Retinal pigment epithelial cell (primary cell): ENCODE results near the gene SUCLA2.

Experiments
- DNase-seq: peaks from one replicate; pipeline ENCODE4 v3.0.0-alpha.2; 2010; ENCODE audit warnings: low read depth
- H3K4me3 ChIP-seq: 2 replicates; pipeline ENCODE4 v1.5.1; 2011; ENCODE audit warnings: mild to moderate bottlenecking, low read length, control low read depth, moderate library complexity
- CTCF ChIP-seq: conservative IDR thresholded peaks from 2 replicates; pipeline ENCODE4 v1.5.1; 2011; ENCODE audit warnings: low read depth, low read length, control low read depth, inconsistent platforms

SUCLA2 gene

GRCh38 chr13:47934371-47934770 is 66.7 kb downstream of the SUCLA2 start:
- DNase-seq, result peak; percentile 30
- no peak overlapping the region for H3K4me3 ChIP-seq
- TF ChIP-seq CTCF, result no peak

GRCh38 chr13:47932950-47933923 is 67.8 kb downstream of the SUCLA2 start:
- peak; percentile 40 for DNase-seq
- TF ChIP-seq CTCF, result no peak
- H3K4me3 ChIP-seq, result no peak overlapping the region

GRCh38 chr13:47930649-47931165 is 70.4 kb downstream of the SUCLA2 start:
- no peak for DNase-seq
- H3K4me3 ChIP-seq, result no peak overlapping the region
- TF ChIP-seq CTCF, result no peak

- no peak for TF ChIP-seq CTCF
- no peak overlapping the region for H3K4me3 ChIP-seq
- no peak for DNase-seq
Measured at GRCh38 chr13:47929156-47929555, 71.9 kb downstream of the SUCLA2 start.

GRCh38 chr13:47917022-47917574 is 84.0 kb downstream of the SUCLA2 start:
- no peak for DNase-seq
- no peak for TF ChIP-seq CTCF
- H3K4me3 ChIP-seq, result no peak overlapping the region

GRCh38 chr13:47908197-47908902 is 92.7 kb downstream of the SUCLA2 start:
- DNase-seq, result no peak
- H3K4me3 ChIP-seq, result no peak overlapping the region
- no peak for TF ChIP-seq CTCF
